Embryonic facial prominence (tissue), 1 donor: ENCODE measurements around the gene ESYT2.
A peak's percentile ranks its signal among the peaks of the same experiment; 100 is the strongest.
"Not testable (repeated sequence)": the region's sequence is repeated elsewhere in the genome, so short reads cannot be mapped to it uniquely, and the experiment has no call there.

Experiments
- DNase-seq: peaks from one replicate; pipeline ENCODE4 v3.0.0-alpha.2; 2016; ENCODE audit errors: extremely low spot score

Gene ESYT2

GRCh38 chr7:158829342-158830210 is at the start of gene ESYT2:
ESYT2 (minus strand) TSS chr7:158829509; CDS start chr7:158829418, 91 bp downstream.
- DNase-seq: peak; percentile 83

GRCh38 chr7:158878151-158879079 is 49.1 kb upstream of the ESYT2 start:
- DNase-seq: not testable (repeated sequence)

GRCh38 chr7:158876984-158877383 is 47.7 kb upstream of the ESYT2 start:
- DNase-seq: no peak

GRCh38 chr7:158869876-158870275 is 40.6 kb upstream of the ESYT2 start:
- no peak for DNase-seq

GRCh38 chr7:158868764-158869410 is 39.6 kb upstream of the ESYT2 start:
- DNase-seq: no peak

GRCh38 chr7:158867214-158867984 is 38.1 kb upstream of the ESYT2 start:
- no peak for DNase-seq

GRCh38 chr7:158865977-158866376 is 36.7 kb upstream of the ESYT2 start:
- no peak for DNase-seq

GRCh38 chr7:158865462-158865922 is 36.2 kb upstream of the ESYT2 start:
- DNase-seq: no peak

- DNase-seq: no peak
Measured at GRCh38 chr7:158864833-158865232, 35.5 kb upstream of the ESYT2 start.

- DNase-seq: no peak
Measured at GRCh38 chr7:158864507-158864820, 35.2 kb upstream of the ESYT2 start.

GRCh38 chr7:158863611-158864506 is 34.5 kb upstream of the ESYT2 start:
- DNase-seq: peak; percentile 21

- DNase-seq: not testable (repeated sequence)
Measured at GRCh38 chr7:158862985-158863610, 33.8 kb upstream of the ESYT2 start.

GRCh38 chr7:158861936-158862704 is 32.8 kb upstream of the ESYT2 start:
- no peak for DNase-seq

- DNase-seq: no peak
Measured at GRCh38 chr7:158861004-158861787, 31.9 kb upstream of the ESYT2 start.

- no peak for DNase-seq
Measured at GRCh38 chr7:158860394-158860793, 31.1 kb upstream of the ESYT2 start.

- DNase-seq: no peak
Measured at GRCh38 chr7:158858592-158859503, 29.5 kb upstream of the ESYT2 start.
